Measurements from ENCODE around the gene GNG4. TPM values are rescaled to one million over a fixed set of nuclear protein-coding genes. Genes with fewer than 3 reads are reported as not detected.
A peak's percentile ranks its signal among the peaks of the same experiment; 100 is the strongest.

GNG4 gene
- total and polyA plus RNA-seq, 9 of the 15 experiments (the other 6 are each of a cell fraction or from before 2014, with no cell fraction given): 0.06 to 0.58 (median 0.08) TPM; not detected in 4

DNA sequence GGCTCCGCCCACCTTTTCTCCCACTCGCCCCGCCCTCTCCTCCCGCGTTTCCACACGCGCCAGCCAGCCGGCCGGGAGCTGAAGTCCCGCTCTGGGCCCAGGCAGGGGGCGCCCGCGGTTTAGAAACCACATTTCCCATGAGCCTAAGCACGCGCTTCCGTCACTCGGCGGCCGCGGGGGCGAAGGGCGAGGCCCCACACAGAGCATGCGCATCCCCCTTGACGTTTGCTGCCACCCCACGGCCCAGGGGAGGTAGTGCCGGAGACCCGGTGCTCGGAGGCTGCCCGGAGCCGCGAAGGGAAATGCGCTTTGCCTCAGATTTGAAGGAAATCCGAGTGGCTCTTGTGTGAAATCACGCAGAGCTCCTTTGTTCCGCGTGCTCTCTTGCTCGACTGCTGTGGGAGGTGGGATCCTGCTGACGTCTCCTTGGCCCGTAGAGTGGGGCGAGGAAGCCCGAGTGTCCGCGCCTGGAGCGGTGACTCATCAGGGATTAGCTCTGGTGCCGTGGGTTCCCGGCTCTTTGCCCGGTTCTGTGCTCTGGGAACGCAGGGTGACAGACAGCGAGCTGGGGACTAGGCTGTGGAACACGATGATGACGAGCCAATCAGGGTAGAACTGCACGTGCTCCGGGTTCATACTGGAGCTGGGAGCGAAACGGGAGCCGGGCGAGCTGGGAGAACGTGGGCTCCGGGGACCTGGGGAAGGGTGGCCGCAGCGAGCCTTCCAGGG, 144.9 kb downstream of the GNG4 start (continued):
- TF ChIP-seq SMARCA4 (IDR thresholded peaks at IDR 0.05) (peak; percentile 90), ARID2 (IDR thresholded peaks at IDR 0.05) (no peak), ZNF224 (CRISPR knock-in tag; IDR thresholded peaks at IDR 0.05) (peak; percentile 81; the same call in 1 of the 2 replicates), NBN (IDR thresholded peaks at IDR 0.05; ENCODE audit: low read depth) (no peak; the same call in none of the 2 replicates), THRB (CRISPR knock-in tag; conservative IDR thresholded peaks at IDR 0.05) (peak; percentile 64; the same call in 1 of the 2 replicates), TCF7L2 (IDR thresholded peaks at IDR 0.05; ENCODE audit: low read depth, low read length) (no peak), RBM22 (IDR thresholded peaks at IDR 0.05; ENCODE audit: low read depth, low read length, poor library complexity, severe bottlenecking) (peak; percentile 21), ZMIZ1 (IDR thresholded peaks at IDR 0.05; ENCODE audit: low read depth in 2 of 2, low read length in 2 of 2) (no peak), ARID1B (IDR thresholded peaks at IDR 0.05) (peak; percentile 82), ZNF398 (CRISPR knock-in tag; IDR thresholded peaks at IDR 0.05) (no peak), TAF7 (tag; IDR thresholded peaks at IDR 0.05) (no peak), SMARCA5 (IDR thresholded peaks at IDR 0.05) (no peak), ZNF507 (tag; conservative IDR thresholded peaks at IDR 0.05) (no peak), HNRNPLL (IDR thresholded peaks at IDR 0.05; ENCODE audit: low read depth, low read length, poor library complexity, severe bottlenecking) (peak; percentile 59)
- TF ChIP-seq, protein P1, sequence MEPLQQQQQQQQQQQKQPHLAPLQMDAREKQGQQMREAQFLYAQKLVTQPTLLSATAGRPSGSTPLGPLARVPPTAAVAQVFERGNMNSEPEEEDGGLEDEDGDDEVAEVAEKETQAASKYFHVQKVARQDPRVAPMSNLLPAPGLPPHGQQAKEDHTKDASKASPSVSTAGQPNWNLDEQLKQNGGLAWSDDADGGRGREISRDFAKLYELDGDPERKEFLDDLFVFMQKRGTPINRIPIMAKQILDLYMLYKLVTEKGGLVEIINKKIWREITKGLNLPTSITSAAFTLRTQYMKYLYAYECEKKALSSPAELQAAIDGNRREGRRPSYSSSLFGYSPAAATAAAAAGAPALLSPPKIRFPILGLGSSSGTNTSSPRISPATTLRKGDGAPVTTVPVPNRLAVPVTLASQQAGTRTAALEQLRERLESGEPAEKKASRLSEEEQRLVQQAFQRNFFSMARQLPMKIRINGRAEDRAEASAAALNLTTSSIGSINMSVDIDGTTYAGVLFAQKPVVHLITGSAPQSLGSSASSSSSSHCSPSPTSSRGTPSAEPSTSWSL (CRISPR knock-in tag; IDR thresholded peaks at IDR 0.05; ENCODE audit: borderline replicate concordance): 0 out of 2 replicates have a peak, but pooled peaks have one; percentile 83
- TF ChIP-seq, protein P2, sequence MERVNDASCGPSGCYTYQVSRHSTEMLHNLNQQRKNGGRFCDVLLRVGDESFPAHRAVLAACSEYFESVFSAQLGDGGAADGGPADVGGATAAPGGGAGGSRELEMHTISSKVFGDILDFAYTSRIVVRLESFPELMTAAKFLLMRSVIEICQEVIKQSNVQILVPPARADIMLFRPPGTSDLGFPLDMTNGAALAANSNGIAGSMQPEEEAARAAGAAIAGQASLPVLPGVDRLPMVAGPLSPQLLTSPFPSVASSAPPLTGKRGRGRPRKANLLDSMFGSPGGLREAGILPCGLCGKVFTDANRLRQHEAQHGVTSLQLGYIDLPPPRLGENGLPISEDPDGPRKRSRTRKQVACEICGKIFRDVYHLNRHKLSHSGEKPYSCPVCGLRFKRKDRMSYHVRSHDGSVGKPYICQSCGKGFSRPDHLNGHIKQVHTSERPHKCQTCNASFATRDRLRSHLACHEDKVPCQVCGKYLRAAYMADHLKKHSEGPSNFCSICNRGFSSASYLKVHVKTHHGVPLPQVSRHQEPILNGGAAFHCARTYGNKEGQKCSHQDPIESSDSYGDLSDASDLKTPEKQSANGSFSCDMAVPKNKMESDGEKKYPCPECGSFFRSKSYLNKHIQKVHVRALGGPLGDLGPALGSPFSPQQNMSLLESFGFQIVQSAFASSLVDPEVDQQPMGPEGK (CRISPR knock-in tag; IDR thresholded peaks at IDR 0.05; ENCODE audit: borderline replicate concordance): no peak

Data from K562 (cell line).